NCI-H2196 treated with DMSO at 0.1 percent for 48 hours (cell line): Measurements from ENCODE around the gene TBC1D16.
A peak's percentile ranks its signal among the peaks of the same experiment; 100 is the strongest.
"Not testable (repeated sequence)": the region's sequence is repeated elsewhere in the genome, so short reads cannot be mapped to it uniquely, and the experiment has no call there.

Experiments
- DNase-seq: peaks from one replicate; lab custom pipeline; 2025; ENCODE audit not compliant: unreplicated experiment; lab: John Stamatoyannopoulos, UW

Gene TBC1D16

GRCh38 chr17:80006339-80006720 lies 29.3 kb downstream of the TBC1D16 start:
- no peak for DNase-seq

- peak; percentile 26 for DNase-seq
Observed at GRCh38 chr17:80005360-80006338, 30.0 kb downstream of the TBC1D16 start.

GRCh38 chr17:80003969-80004368 lies 31.7 kb downstream of the TBC1D16 start:
- no peak for DNase-seq

GRCh38 chr17:80002690-80003490 lies 32.8 kb downstream of the TBC1D16 start:
- no peak for DNase-seq

GRCh38 chr17:80002070-80002641 lies 33.5 kb downstream of the TBC1D16 start:
- DNase-seq: no peak

- no peak for DNase-seq
Observed at GRCh38 chr17:80000981-80001775, 34.5 kb downstream of the TBC1D16 start.

- DNase-seq: no peak
Observed at GRCh38 chr17:80000136-80000535, 35.5 kb downstream of the TBC1D16 start.

- no peak for DNase-seq
Observed at GRCh38 chr17:79997011-79997660, 38.5 kb downstream of the TBC1D16 start.

- no peak for DNase-seq
Observed at GRCh38 chr17:79996291-79996690, 39.4 kb downstream of the TBC1D16 start.

GRCh38 chr17:79995696-79996095 lies 40.0 kb downstream of the TBC1D16 start:
- DNase-seq: no peak

- no peak for DNase-seq
Observed at GRCh38 chr17:79994602-79995001, 41.1 kb downstream of the TBC1D16 start.

GRCh38 chr17:79994228-79994569 lies 41.5 kb downstream of the TBC1D16 start:
- not testable (repeated sequence) for DNase-seq

GRCh38 chr17:79993390-79994227 lies 42.1 kb downstream of the TBC1D16 start:
- peak; percentile 81 for DNase-seq

- DNase-seq: no peak
Observed at GRCh38 chr17:79992649-79993389, 42.9 kb downstream of the TBC1D16 start.

GRCh38 chr17:79991924-79992648 lies 43.6 kb downstream of the TBC1D16 start:
- DNase-seq: peak; percentile 81

- peak; percentile 93 for DNase-seq
Observed at GRCh38 chr17:79991140-79991923, 44.3 kb downstream of the TBC1D16 start.

GRCh38 chr17:79990704-79991103 lies 45.0 kb downstream of the TBC1D16 start:
- DNase-seq: no peak
